Daoy (cell line): ENCODE measurements around the gene ST3GAL3. TPM values are rescaled to one million over a fixed set of nuclear protein-coding genes. Genes with fewer than 3 reads are reported as not detected.
A peak's percentile ranks its signal among the peaks of the same experiment; 100 is the strongest.

Experiments used
- DNase-seq: peaks from one replicate; pipeline ENCODE4 v3.0.0-alpha.2; 2015; ENCODE audit warnings: low read depth
- total RNA-seq: library from RNA; depleted of rRNA; stranded (reverse); fragments of >200 nt; shearing (Covaris generic); gene quantifications from 2 replicates; pipeline ENCODE4 v1.2.3, GENCODE V29; 2014; rRNA removed

The ST3GAL3 gene, protein sequence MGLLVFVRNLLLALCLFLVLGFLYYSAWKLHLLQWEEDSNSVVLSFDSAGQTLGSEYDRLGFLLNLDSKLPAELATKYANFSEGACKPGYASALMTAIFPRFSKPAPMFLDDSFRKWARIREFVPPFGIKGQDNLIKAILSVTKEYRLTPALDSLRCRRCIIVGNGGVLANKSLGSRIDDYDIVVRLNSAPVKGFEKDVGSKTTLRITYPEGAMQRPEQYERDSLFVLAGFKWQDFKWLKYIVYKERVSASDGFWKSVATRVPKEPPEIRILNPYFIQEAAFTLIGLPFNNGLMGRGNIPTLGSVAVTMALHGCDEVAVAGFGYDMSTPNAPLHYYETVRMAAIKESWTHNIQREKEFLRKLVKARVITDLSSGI
- 13.0 and 15.8 TPM in 2 replicates for total RNA-seq

DNA sequence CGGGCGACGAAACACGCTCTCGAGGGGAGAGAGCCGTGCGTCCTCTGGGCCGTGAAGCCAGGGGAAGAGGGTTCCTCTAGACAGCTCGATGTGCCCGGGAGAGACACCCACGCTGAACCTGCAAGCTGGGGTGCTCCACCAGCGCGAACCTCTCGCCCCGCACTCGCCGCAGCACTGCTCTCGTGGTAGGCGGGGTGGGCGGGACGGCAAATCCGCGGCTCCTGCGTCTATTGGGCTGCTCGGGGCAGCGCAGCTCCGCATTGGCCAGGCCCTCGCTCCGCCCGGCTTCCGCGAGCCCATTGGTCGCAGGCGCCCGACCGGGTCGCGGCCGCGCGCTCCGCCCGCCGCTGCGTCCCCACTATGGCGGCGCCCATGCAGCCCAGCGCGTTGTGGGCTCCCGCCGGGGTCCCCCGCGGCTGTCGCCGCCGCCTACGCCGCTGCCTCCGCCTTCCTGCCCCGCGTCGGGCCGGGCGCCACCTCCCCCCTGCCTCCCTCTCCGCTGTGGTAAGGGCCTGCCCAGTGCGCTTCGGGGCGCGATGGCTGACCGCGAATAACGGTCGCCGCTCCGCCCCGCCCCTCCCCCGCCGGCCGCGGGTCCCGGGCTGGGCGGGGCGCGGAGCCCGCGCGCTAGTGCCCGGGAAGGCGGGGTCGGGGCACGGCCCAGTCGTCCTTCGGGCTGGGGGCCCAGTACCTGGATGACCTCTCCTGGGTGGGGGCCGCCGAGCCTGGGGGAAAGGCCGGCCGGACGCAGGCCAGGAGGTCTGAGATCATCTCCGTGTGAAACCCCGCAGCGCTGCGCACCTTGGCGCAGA, at the start of gene ST3GAL3:
Gene ST3GAL3, plus strand, starts transcription at position 347 of the 812 bp plus-strand sequence. CDS start 28,727 bp downstream, outside the sequence.
- peak; percentile 97 for DNase-seq

DNA sequence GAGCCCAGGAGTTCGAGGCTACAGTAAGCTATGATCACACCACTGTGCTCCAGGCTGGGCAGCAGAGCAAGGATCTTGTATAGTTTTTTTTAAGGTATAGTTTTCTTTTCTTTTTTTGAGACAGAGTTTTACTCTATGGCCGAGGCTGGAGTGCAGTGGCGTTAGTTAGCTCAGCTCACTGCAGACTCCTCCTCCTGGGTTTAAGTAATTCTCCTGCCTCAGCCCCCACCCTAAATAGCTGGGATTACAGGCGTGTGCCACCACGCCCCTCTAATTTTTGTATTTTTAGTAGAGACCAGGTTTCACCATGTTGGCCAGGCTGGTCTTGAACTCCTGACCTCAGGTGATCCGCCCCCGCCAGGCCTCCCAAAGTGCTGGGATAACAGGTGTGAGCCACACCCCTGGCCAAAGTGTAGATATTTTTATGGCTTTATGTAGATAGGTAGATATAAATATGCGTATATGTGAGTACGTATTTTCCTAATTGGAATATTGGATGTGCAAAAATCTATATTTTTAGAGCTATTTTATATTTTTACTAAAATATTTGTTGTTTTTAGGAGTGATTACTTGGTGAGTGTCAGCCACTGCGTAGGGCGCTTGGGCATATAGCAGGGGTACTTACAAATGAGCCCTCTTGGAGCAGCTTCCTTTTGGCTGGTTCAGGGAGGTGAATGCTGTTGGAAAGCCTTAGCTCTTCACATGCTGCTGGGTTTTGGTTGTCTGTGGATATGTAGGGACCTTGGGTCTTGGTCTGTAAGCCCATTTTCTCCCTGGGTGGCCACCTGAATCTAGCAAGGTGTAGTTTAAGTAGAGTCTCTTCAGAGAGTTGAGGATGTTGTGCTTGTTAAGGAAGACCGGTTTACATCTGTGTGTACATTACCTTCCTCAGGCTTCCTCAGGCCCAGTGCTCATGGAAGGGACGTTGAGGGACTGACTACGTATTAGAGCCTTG, 47.8 kb upstream of the ST3GAL3 start:
- no peak for DNase-seq

DNA sequence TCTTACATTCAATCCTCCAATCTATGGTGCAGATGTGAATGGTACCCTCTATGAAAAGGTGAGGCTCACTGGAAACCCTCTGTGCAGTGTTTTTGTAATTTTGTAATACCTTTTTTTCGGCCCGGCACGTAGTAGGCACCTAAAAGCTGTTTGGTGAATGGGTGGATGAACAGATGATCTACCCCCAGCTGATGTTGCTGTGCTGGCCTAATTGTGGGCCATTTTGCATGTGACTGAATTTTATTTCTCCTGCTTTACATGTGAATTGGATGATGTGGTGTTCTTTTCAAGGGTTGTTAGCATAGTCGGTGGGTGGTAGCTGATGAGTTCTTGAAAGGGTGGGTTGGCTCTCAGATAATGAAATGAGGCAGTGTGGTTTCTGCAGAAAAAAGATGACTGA, 47.0 kb upstream of the ST3GAL3 start:
- no peak for DNase-seq

DNA sequence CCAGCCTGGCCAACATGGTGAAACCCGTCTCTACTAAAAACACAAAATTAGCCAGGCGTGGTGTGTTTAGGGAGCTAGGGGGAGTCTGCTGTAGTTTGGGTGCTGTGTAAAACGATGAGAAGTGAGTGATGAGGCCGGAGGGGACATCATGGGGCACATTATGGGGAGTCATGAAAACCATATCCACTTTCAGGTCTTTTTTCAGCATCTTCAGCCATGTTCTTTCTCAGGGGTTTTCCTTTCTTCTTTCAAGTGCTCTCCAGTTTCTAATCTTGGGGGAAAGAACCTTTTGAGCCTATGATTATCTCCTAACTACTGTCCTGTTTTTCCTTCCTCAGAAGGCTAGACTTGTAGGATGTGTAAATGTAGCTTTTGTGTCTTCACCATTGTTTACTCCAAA, 43.0 kb upstream of the ST3GAL3 start:
- no peak for DNase-seq

DNA sequence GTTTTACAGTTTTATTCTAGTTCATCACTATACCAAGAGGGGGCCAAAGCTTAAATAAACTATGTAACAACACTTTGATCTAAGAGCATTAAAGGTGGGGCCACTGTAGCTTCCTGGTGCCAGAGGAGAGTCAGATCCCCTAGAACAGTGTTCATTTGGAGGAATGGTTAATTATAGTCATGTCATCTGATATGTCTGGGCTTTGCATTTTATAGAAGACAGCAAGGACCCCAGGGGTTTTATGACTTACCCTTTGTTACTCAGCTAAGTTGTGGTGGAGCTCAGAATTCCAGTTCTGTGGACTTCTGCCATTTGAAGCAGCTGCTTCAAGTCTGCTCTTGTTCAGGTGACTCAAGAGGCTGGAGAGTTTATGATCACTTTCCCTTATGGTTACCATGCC, 40.7 kb upstream of the ST3GAL3 start:
- DNase-seq = no peak

DNA sequence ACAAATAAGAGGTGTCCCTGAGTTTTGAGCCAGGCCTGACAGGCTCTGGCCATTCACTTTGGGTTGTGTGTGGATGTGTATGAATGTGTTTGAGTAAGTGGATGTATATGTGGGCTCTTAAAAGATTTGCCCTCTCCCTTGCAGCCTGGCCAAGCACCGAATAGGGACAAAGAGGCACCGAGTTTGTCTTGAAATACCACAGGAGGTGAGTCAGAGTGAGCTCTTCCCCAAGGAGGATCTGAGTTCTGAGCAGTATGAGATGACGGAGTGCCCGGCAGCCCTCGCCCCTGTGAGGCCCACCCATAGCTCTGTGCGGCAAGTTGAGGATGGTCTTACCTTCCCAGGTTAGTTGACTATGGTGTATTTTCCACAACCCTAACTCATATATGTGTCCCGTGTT, 38.4 kb upstream of the ST3GAL3 start:
- peak; percentile 7 for DNase-seq

DNA sequence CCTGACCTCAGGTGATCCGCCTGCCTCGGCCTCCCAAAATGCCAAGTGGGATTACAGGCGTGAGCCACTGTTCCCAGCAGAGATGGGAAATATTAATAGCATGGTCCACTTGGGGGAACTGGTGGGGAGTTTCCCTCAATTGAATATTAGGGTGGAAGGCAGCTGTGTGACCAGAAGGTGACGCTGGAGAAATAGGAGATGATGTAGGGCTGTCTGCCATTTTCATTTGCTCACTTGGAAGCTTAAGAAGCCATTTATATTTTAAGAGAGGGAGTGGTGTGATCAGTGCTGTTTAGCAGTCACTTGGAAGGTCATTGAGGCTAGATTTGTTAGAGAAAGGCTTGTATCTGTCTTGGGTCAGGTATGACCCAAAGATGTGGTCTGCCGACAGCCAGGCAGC, 37.5 kb upstream of the ST3GAL3 start:
- DNase-seq = no peak

DNA sequence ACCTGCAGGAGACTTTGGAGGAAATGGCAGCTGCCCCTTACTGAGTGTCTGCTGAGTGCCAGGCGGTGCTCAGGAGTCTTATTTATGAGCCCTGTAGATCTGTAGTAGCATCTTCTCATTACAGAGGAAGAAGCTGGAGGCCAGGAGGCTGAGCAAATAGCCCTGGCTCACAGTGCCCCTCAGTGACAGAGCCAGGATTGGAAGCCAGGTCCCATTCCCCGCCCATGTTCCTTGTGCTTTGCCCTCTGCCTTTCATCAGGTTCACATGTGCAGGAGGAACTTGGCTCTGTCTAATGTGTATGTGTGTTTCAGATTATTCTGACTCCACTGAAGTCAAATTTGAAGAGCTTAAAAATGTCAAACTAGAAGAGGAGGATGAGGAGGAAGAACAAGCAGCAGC, 36.1 kb upstream of the ST3GAL3 start:
- DNase-seq = no peak

DNA sequence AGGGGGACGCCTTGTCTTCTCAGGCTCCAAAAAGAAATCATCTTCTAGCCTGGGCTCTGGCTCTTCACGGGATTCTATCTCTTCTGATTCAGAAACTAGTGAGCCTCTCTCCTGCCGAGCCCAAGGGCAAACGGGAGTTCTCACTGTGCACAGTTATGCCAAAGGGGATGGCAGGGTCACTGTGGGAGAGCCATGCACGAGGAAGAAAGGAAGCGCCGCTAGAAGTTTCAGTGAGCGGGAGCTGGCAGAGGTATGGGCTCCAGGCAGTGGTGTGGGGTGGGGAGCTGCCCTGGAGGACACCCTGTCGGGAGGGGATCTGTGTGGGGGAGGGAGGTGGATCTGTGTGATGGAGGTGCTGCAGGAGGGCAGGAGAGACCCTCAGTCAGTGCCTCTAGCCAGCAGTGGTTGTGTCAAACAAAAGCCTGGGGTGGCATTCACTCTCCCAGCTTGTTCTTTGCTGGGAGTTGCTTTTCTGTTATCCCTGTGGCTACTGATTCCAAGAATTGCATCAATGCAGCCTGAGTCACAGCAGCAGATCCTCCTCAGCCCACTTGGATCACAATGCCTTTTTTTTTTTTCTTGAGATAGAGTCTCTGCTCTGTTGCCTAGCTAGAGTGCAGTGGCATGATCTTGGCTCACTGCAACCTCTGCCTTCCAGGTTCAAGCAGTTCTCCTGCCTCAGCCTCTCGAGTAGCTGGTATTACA, 35.6 kb upstream of the ST3GAL3 start:
- no peak for DNase-seq

DNA sequence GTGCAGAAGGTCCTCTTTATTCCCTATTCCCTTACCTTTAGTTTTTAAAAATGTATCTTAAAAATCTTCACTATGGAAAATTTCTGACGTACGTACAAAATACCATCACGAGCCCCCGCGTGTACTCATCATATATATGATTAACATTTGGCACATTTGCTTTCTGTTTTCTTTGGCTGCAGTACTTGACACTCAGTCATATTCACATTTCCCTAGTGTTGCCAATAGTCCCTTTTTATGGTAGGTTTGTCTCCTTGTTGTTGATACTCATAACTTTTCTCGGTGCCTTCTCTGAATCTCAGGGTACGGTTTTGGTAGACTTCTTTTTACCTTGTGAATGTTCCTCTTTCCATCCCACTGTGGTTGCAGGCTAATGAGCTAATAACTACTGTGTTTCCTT, 34.1 kb upstream of the ST3GAL3 start:
- no peak for DNase-seq

DNA sequence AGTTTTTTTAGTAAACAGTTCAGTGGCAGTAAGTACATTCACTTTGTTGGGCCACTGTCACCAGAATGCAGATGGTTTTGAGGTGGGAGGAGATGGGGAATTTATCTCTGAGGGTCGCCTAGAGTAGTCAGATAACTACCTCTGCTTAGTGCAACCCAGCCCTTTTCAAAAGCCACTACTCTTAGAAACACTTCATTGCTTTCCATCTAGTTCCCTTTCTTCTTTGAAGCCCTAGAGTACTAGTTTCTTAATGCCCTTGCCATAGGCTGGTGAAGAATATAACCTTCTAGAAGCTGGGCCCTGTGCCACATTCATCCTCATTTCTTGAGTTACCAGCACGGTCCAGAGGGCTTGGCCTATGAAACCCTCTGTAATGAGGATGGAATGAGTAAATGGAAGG, 28.4 kb upstream of the ST3GAL3 start:
- no peak for DNase-seq

DNA sequence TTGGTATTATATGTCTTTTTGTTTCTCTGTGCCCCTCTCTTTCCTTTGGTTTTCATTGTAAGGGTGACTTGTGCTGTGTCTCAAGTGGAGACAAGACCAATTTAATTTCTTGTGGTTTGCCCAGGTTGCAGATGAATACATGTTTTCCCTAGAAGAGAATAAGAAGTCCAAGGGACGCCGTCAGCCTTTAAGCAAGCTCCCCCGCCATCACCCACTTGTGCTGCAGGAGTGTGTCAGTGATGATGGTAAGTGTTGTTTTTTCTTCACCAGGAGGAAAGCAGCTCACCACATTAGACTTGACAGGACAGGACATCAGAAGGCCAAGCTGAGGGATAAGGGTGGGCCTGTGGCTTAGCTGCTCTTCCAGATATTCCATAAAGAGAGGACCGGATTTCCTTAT, 23.8 kb upstream of the ST3GAL3 start:
- DNase-seq = no peak

DNA sequence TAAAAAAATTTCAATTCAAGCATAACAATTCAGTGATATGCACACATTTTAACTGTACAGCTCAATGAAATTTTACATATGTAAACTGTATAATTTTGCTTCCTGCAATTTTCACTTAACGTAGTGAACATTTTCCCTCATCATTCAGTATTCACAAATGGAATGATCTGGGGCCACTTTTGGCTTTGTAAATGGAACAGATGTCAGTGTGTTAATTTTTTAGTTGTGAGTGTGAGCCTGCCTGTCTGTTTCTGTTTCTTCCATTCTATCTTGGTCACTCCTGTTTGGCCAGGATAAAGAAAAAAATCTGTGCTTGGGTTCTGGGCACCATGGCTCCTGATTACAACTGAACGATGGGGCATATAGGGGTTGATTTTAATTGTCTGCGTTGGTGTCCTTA, 20.5 kb upstream of the ST3GAL3 start:
- DNase-seq = no peak

DNA sequence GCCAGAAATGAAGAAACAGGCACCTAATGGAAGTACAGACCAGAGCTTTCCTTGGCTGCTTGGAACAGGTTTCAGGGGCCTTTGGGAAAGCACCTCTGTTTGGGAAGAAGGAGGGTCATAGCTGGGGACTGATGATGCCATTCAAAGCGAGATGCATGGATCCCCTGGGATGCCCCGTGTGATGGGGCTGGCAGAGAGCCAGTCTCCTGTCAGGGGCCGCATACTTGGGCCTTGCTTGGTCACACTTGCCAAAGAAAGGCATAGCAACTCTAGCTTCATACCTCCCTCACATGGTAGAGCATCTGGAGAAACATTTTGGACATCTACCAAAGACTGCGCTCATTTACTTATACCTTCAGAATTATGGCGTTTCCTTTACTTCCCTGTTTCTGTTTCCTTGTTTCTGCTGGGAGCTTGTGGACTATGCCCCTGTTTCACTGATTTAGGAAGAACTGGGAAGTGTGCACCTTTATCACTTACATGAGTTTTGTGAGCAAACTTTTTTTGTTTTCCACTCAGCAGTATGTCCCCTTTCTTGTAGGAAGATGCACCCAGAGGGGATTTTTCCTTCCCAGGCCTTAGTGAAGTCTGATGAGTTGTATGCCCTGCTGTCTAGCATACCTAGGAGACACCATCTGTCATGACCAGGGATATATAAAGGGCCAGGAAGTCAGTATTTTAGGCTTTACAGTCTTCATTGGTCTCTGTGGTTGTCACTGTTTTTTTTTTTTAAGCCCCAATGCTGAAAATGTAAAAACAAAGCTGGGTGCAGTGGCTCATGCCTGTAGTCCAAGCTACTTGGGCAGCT, 19.8 kb upstream of the ST3GAL3 start:
- no peak for DNase-seq

DNA sequence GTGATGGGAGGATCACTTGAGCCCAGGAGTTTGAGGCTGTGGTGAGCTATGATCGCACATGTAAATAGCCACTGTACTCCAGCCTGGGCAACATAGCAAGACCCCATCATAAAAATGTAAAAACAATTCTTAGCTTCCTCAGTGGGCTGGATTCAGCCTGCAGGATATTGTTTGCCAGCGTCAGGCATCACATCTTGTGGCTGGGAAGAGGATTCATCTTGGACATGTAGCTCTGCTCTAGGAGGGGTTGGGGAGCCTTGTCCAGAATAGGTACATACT, 19.3 kb upstream of the ST3GAL3 start:
- DNase-seq = no peak

DNA sequence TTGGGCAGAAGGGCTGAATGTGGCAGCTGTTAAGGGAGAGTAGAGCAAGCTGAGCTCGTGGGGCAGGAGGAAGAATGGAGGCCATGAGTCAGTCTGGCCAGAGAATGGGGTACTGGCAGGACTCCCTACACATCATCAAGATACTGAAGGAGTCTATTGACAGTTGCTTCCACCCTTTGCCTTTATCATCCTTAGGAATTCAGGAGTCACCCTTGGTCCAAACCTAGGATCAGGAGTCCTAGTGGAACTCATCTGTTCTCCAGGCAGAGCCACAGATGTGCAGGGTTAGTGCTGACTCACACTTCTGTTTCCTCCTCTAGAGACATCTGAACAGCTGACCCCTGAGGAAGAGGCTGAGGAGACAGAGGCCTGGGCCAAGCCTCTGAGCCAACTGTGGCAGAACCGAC, 18.7 kb upstream of the ST3GAL3 start:
- DNase-seq = peak; percentile 18

DNA sequence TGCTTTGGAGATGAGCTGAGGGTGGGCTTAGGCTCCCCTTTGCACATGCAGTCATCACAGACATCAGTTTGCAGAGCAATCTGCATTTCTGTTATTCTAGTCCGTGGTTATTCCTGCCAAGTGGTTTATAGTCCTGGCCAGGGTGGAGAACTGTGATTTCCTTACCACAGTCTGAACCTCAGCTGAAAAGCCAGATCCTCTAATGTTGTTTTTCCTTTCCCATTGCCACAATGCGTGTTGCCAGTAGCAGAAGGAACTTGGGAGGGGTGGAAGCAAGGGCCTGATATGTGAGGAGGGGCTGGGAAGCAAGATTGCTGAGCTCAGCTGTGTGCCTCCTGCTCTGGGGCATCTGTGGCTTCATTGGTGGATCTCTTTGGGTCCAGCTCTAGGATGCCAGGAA, 18.0 kb upstream of the ST3GAL3 start:
- no peak for DNase-seq

DNA sequence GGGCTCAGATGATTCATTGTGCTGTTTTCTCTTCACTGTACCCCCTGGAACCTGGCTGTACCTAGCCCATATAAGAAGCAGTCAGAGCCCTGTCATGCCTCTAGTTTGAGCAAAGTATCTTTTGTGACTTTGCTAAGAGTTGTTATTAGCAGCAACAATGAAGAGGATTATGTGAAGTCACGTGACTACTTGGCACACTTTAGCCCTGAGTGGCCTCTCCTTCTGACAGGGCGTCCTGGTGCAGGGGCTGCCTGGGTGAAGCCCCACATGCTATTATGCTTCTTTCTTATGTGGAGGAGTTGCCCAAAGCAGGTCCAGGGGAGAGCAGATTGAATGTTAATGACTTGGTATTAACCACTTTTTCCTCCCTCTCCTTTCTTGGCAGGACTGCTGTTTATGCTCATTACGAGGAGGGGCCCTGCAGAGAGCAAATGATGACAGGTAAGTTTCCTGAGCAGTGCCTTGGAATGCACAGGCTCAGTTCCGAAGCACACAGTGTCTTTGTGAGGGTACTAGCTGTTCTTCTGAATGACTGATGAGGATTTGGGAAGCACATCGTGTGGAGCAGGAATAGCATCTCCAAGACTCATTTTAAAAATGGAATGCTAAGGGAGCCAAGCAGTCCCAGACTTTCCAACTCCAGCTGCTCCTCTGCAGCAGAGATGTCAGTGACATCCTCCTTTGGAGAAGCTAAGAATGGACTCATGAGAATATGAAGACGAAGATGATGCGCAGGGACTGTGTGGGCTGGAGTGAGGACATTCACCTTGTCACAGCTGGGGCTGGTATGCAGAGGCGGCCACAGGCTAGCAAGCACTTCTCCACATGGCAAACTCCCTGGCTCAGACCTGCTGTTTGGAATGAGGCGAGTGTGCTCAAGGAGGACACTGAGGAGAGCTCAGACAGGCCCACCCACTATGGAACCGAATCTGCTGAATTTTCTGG, 15.2 kb upstream of the ST3GAL3 start:
- DNase-seq = no peak

DNA sequence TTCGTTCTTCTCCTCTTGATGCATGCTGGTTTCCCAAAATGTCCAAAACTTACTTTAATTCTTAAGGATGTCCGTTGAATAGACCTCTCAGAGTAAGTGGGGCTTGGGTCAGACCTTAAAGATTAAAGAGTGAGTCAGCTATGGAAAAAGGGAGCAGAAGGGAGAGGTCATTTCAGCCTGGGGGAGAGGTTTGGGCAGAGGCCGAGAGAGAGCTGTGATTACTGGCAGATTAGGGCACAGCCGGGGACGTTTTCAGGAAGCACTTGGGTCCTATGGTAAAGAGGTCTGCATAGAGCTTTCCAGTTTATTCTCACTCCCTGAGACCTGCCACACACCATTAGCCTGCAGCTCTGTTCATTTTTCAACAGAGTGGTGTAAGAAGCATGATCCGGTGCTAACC, 14.0 kb upstream of the ST3GAL3 start:
- no peak for DNase-seq

DNA sequence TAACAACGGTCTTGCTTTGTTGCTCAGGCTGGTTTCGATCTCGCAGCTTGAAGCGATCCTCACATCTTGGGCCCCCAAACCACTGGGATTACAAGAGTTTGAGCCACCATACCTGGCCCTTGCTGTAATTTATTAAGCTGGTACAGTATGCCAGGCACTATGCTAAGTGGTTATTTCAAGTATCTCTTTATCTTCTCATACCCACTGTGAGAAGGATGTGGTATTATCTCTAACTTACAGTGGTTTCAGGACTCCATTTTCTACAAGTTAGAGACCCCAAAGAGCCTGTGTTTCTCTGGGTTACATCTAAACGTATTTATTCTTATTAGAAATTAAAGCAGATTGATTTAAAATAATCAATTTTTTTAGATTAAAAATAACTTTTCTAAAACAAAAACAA, 8.1 kb upstream of the ST3GAL3 start:
- DNase-seq = no peak
